RPMI8226 (cell line): ENCODE data around the gene TMEM213.
"Not testable (repeated sequence)": the region's sequence is repeated elsewhere in the genome, so short reads cannot be mapped to it uniquely, and the experiment has no call there.

Experiments used
- DNase-seq: peaks from one replicate; pipeline ENCODE4 v3.0.0-alpha.2; 2015

Gene TMEM213

DNA sequence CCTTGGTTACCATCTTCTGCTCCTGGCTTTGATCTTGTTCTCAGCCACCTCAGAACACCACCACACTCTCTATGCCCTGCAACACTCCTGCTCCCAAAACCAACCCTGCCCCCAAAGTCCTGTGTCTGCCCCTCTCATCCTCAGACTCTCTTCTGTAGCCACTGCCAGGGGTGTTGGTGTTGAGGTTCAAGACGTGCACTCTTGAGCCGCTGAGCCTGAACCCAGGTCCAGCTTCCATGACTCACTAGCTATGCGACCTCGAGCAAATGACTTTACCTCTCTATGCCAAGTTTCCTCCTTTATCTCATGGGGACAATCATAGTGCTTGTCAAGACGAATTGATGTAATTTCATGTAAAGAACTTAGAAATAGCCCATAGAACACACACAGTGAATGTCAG is 1.0 kb downstream of the TMEM213 start:
- no peak for DNase-seq

GRCh38 chr7:138799336-138800000 is 1.7 kb downstream of the TMEM213 start:
- no peak for DNase-seq

GRCh38 chr7:138801256-138801655 is 3.5 kb downstream of the TMEM213 start:
- DNase-seq = no peak

DNA sequence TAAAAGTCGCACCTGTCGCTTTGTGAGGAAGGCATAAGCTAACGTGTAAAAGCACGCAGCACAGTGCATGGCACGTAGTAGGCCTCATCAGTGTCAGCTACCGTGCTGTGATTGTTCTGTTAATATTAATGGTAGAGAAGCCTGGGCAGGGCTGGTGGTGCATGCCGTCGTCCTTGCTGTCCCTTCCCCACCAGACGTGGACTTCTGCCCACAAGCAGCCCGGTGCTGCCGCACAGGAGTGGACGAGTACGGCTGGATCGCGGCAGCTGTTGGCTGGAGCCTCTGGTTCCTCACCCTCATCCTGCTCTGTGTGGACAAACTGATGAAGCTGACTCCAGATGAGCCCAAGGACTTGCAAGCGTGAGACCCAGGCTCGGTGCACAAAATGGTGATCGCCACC is 4.9 kb downstream of the TMEM213 start:
- no peak for DNase-seq

DNA sequence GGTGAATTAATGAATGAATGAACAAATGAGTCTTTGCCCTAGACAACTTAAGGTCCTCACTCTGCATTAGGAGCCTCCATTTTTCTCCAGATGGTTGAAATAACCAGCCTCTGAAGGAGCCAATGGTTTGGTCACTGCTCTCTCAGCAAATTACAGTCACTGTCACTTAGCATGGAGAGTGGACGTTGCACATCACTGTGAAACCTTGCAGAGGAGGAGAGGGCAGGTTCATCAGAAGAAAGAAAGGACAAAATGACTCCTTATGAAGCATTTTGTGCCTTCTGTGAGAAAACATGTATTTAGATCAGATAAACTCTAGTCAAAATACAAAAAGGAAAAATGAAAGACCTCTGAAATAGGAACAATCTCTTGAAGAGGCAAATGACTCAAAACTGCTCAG is 6.8 kb downstream of the TMEM213 start:
- DNase-seq = no peak

DNA sequence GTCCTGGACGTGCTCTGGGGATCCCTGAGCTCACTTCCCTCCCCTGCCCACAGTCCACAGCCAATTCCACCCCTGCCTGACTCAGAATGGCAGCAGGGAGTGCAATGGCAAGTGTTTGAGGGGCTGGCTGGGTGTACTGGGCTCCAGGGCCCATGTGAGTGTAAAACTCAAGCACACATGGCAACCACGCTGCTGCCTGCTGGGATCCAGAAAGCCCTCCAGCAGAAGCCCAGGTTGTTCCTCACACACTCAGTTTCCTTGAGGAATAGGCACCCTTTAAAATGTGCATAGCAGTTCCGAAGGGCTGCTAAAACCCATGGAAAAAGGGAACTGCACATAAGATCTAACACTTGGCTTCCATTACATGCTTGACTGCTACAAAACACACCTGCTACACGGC is 11.6 kb downstream of the TMEM213 start:
- no peak for DNase-seq

DNA sequence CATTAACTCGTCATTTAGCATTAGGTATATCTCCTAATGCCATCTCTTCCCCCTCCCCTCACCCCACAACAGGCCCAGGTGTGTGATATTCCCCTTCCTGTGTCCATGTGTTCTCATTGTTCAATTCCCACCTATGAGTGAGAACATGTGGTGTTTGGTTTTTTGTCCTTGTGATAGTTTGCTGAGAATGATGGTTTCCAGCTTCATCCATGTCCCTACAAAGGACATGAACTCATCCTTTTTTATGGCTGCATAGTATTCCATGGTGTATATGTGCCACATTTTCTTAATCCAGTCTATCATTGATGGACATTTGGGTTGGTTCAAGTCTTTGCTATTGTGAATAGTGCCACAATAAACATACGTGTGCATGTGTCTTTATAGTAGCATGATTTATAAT is 13.5 kb downstream of the TMEM213 start:
- not testable (repeated sequence) for DNase-seq

- DNase-seq = no peak
Observed at GRCh38 chr7:138813945-138814344, 16.2 kb downstream of the TMEM213 start.

DNA sequence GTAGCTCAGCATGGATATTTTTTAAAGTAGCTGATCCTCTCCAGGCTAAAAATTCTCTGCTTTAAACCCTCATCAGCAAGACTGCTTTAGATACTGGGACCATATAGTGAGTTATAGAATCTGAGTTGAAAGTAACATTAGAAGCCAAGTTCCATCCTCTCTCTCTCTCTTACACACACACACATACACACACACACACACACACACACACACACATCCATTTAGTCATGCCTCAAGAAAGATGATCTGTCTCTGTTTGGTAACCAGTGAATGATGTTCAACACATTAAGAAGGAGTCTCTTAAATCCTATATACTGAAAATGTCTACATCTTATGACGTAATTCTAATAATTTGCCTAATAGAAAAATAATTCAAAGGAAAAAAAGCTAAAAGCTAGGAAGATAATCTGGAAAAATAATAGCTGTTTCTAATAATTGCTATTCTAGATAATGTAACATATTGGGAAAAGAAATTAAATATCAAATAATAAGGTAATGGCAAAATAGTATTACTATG is 17.1 kb downstream of the TMEM213 start:
- no peak for DNase-seq

- no peak for DNase-seq
Observed at GRCh38 chr7:138816650-138817049, 18.9 kb downstream of the TMEM213 start.

DNA sequence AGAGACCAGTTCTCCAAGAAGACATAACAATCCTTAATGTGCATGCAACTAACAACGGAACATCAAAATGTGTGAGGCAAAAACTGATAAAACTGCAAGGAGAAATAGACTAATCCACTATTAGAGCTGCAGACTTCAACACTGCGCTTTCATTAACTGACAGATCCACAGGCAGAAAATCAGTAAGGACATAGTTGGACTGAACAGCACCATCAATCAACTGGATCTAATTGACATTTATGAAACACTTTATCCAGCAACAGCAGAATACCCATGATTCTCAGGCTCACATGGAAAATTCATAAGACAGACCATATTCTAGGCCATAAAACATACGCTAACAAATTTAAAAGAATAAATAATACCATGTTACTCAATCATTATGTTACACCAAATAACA is 21.8 kb downstream of the TMEM213 start:
- DNase-seq = no peak

GRCh38 chr7:138821912-138822311 is 24.1 kb downstream of the TMEM213 start:
- no peak for DNase-seq

DNA sequence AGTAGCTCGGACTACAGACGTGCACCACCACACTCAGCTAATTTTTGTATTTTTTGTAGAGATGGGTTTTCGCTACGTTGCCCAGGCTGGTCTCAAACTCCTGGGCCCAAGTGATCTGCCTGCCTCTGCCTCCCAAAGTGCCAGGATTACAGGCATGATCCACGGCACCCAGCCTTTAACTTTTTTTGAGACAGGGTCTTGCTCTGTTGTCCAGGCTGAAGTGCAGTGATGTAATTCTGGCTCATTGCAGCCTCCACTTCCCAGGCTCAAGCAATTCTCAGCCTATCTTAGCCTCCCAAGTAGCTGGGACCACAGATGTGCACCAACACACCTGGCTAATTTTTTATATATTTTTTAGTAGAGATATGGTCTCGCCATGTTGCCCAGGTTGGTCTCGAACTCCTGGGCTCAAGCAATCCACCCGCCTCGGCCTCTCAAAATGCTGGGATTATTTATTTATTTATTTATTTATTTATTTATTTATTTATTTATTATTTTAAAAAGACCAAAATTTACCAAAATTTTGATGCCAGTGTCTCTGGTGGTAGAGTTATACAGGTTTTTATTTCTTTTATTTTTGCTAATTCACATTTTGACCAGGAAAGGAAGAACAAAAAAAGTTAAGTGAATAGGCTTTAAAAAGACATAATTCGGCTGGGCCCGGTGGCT is 25.2 kb downstream of the TMEM213 start:
- DNase-seq = no peak

DNA sequence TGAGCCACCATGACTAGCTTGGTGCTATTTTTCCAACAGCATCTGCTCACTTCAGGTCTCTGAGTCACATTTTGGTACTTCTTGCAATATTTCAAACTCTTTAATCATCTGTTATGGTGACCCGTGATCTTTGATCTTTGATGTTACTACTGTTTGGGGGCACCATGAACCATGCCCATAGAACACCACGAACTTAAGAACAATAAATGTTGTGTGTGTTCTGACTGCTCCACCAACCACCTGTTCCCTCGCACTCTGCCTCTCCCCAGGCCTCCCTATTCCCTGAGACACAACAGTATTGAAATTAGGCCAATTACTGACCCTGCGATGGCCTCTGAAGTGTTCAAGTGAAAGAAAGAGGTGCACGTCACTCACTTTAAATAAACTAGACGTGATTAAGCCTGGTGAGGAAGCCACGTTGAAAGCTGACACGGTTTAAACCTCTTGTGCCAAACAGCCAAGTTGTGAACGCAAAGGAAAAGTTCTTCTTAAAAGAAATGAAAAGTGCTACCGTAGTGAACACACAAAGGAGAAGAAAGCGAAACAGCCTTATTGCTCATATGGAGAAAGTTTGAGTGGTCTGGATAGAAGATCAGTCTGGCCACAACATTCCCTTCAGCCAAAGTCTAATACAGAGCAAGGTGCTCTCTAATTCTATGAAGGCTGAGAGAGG is 27.4 kb downstream of the TMEM213 start:
- no peak for DNase-seq

- no peak for DNase-seq
Observed at GRCh38 chr7:138828302-138828701, 30.5 kb downstream of the TMEM213 start.

GRCh38 chr7:138829335-138829734 is 31.5 kb downstream of the TMEM213 start:
- DNase-seq = no peak

- DNase-seq = no peak
Observed at GRCh38 chr7:138832966-138833365, 35.2 kb downstream of the TMEM213 start.

- DNase-seq = no peak
Observed at GRCh38 chr7:138833596-138833995, 35.8 kb downstream of the TMEM213 start.

- DNase-seq = no peak
Observed at GRCh38 chr7:138834583-138834982, 36.8 kb downstream of the TMEM213 start.

- DNase-seq = no peak
Observed at GRCh38 chr7:138835087-138835486, 37.3 kb downstream of the TMEM213 start.

DNA sequence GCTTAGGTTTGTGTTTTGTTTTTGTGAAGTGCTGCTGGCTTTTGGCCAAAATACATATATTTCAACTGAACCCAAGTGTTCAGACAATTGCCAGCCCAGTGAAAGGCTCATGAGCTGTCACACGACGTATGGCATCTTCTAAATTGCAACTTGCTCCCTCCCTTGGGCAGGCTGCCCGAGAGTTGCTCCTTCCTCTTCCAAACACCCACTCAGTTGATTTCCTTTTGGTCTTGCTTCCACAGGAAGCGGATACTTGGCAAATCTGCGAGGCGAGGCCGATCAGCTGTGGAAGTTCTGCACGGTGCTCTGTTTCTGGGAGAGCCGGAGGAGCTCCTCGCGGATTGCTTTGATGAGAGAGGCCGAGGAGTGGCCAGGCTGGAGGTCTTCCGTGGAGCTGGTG is 39.8 kb downstream of the TMEM213 start:
- DNase-seq = peak; percentile 10

- DNase-seq = no peak
Observed at GRCh38 chr7:138838166-138838565, 40.4 kb downstream of the TMEM213 start.

GRCh38 chr7:138842111-138842510 is 44.3 kb downstream of the TMEM213 start:
- no peak for DNase-seq
